Measurements from ENCODE around the gene SDK1.

Gene SDK1

GRCh38 chr7:4040109-4040928 lies 739.3 kb downstream of the SDK1 start:
- no peak for DNase-seq
- no peak for TF ChIP-seq CTCF (IDR thresholded peaks at IDR 0.05; ENCODE audit: low read depth, low read length)
- no peak overlapping the region for H3K27ac ChIP-seq
- no peaks in the 10 kb centered on the region for H3K36me3 ChIP-seq
- H3K4me3 ChIP-seq (ENCODE audit: low read depth, low read length) = no peak overlapping the region
- H3K27me3 ChIP-seq (ENCODE audit: insufficient read depth, low read depth, severe bottlenecking) = no peaks in the 10 kb centered on the region
- H3K9me3 ChIP-seq (ENCODE audit: severe bottlenecking) = no peaks in the 10 kb centered on the region

- no peak for TF ChIP-seq CTCF (IDR thresholded peaks at IDR 0.05; ENCODE audit: low read depth, low read length)
- DNase-seq = peak; percentile 72
- H3K27ac ChIP-seq = peak overlapping the region; percentile 2; the same call in 1 of the 2 replicates
- no peaks in the 10 kb centered on the region for H3K36me3 ChIP-seq
- no peaks in the 10 kb centered on the region for H3K27me3 ChIP-seq (ENCODE audit: insufficient read depth, low read depth, severe bottlenecking)
- H3K4me3 ChIP-seq (ENCODE audit: low read depth, low read length) = no peak overlapping the region
- H3K9me3 ChIP-seq (ENCODE audit: severe bottlenecking) = no peaks in the 10 kb centered on the region
Measured at GRCh38 chr7:4042402-4043045, 741.5 kb downstream of the SDK1 start.

- Histone ChIP-seq H3K9me3 (ENCODE audit: severe bottlenecking) (no peaks in the 10 kb centered on the region), H3K4me3 (ENCODE audit: low read depth, low read length) (no peak overlapping the region), H3K27me3 (ENCODE audit: insufficient read depth, low read depth, severe bottlenecking) (no peaks in the 10 kb centered on the region), H3K36me3 (no peaks in the 10 kb centered on the region), H3K27ac (no peak overlapping the region)
- no peak for TF ChIP-seq CTCF (IDR thresholded peaks at IDR 0.05; ENCODE audit: low read depth, low read length)
- DNase-seq = no peak
Measured at GRCh38 chr7:4043988-4044387, 742.9 kb downstream of the SDK1 start.

- no peak overlapping the region for H3K27ac ChIP-seq
- no peak for TF ChIP-seq CTCF (IDR thresholded peaks at IDR 0.05; ENCODE audit: low read depth, low read length)
Measured at GRCh38 chr7:4045450-4045849, 744.4 kb downstream of the SDK1 start.

GRCh38 chr7:4045975-4046374 lies 744.9 kb downstream of the SDK1 start:
- no peaks in the 10 kb centered on the region for H3K36me3 ChIP-seq
- no peak for DNase-seq
- no peak overlapping the region for H3K4me3 ChIP-seq (ENCODE audit: low read depth, low read length)
- TF ChIP-seq CTCF (IDR thresholded peaks at IDR 0.05; ENCODE audit: low read depth, low read length) = no peak
- no peaks in the 10 kb centered on the region for H3K27me3 ChIP-seq (ENCODE audit: insufficient read depth, low read depth, severe bottlenecking)
- no peaks in the 10 kb centered on the region for H3K9me3 ChIP-seq (ENCODE audit: severe bottlenecking)
- H3K27ac ChIP-seq = no peak overlapping the region

More at GRCh38 chr7:4045450-4045849, 744.4 kb downstream of the SDK1 start:
- no peak for DNase-seq
- no peaks in the 10 kb centered on the region for H3K27me3 ChIP-seq (ENCODE audit: insufficient read depth, low read depth, severe bottlenecking)
- H3K36me3 ChIP-seq = no peaks in the 10 kb centered on the region
- no peak overlapping the region for H3K4me3 ChIP-seq (ENCODE audit: low read depth, low read length)
- no peaks in the 10 kb centered on the region for H3K9me3 ChIP-seq (ENCODE audit: severe bottlenecking)
